Natural killer cell (primary cell): ENCODE measurements around the gene ATP6V1A. TPM values are rescaled to one million over a fixed set of nuclear protein-coding genes. Genes with fewer than 3 reads are reported as not detected.

Experiments
- ATAC-seq, 3 donors: fragments of 150-1000 bp in 2 of 3; fragments of 200-7000 bp in 1 of 3; cut with Tn5 transposase; 1 replicate in 1 of 3; 2 replicates in 2 of 3; pipeline ENCODE4 v1.10.0; 2021; ENCODE audit warnings: mild to moderate bottlenecking in 2 of 3, moderate library complexity in 2 of 3
- DNase-seq, 2 donors: peaks; one replicate each; pipeline versions ENCODE4 v3.0.0 to v3.0.0-alpha.2; 2013 to 2021; ENCODE audit warnings: mixed read lengths in 1 of 2
- H3K27ac ChIP-seq: one replicate; pipeline ENCODE4 v1.5.1; 2013; ENCODE audit warnings: mild to moderate bottlenecking, low read length
- H3K27me3 ChIP-seq: one replicate; pipeline ENCODE4 v1.6.1; 2013; ENCODE audit warnings: low read length; ENCODE audit not compliant: control insufficient read depth, insufficient read depth
- H3K36me3 ChIP-seq: one replicate; pipeline ENCODE4 v1.6.1; 2013; ENCODE audit warnings: low read length; ENCODE audit not compliant: control insufficient read depth, insufficient read depth
- H3K4me1 ChIP-seq: one replicate; pipeline ENCODE4 v1.6.1; 2013; ENCODE audit warnings: low read length; ENCODE audit not compliant: control insufficient read depth, insufficient read depth
- H3K4me3 ChIP-seq: one replicate; pipeline ENCODE4 v1.5.1; 2013; ENCODE audit warnings: low read length
- H3K9me3 ChIP-seq: one replicate; pipeline ENCODE4 v1.6.1; 2013; ENCODE audit warnings: low read length; ENCODE audit not compliant: control insufficient read depth, insufficient read depth
- H3K27ac Mint-ChIP-seq, 2 donors: one replicate each; pipeline ENCODE4 v1.8.0; 2022; ENCODE audit warnings: mild to moderate bottlenecking in 2 of 2, mixed read lengths in 2 of 2, moderate library complexity in 1 of 2
- H3K27me3 Mint-ChIP-seq, 2 donors: one replicate each; pipeline ENCODE4 v1.8.0; 2022; ENCODE audit warnings: low read depth in 2 of 2, mixed read lengths in 2 of 2
- H3K36me3 Mint-ChIP-seq: one replicate; pipeline ENCODE4 v1.8.0; 2022; ENCODE audit warnings: mixed read lengths
- H3K4me1 Mint-ChIP-seq, 2 donors: one replicate each; pipeline ENCODE4 v1.8.0; 2022; ENCODE audit warnings: mixed read lengths in 2 of 2
- H3K4me3 Mint-ChIP-seq: one replicate; pipeline ENCODE4 v1.8.0; 2022; ENCODE audit warnings: mild to moderate bottlenecking, moderate library complexity, mixed read lengths
- H3K9me3 Mint-ChIP-seq, 2 donors: one replicate each; pipeline ENCODE4 v1.8.0; 2022; ENCODE audit warnings: mixed read lengths in 2 of 2
- CTCF ChIP-seq: fragments of 200-600 bp; IDR thresholded peaks from one replicate; pipeline ENCODE4 v1.8.0; 2022; ENCODE audit warnings: antibody characterized with exemption
- WGBS: methylation state at CpG from one replicate; pipeline ENCODE4 v1.1.7; 2013; ENCODE audit warnings: missing lambda C conversion rate; ENCODE audit not compliant: insufficient coverage; 5-methylcytosine and 5-hydroxymethylcytosine counted together
- intact Hi-C: fragments of 100-400 bp; cut with micrococcal nuclease; formaldehyde crosslinking; loops from one replicate; pipeline ENCODE4 v1.14.2; 2022
- total RNA-seq, 4 donors: library from RNA; stranded (reverse); fragments of 120-200 nt in 1 of 4; gene quantifications; one replicate each; pipeline versions ENCODE4 v1.2.3 to v1.2.4, GENCODE V29; 2013 to 2022

Gene ATP6V1A
- total RNA-seq, 3 donors from 2014 or later (not counting 1 experiment from before 2014, with no cell fraction given) = 26.3 to 31.9 (median 30.0) TPM

DNA sequence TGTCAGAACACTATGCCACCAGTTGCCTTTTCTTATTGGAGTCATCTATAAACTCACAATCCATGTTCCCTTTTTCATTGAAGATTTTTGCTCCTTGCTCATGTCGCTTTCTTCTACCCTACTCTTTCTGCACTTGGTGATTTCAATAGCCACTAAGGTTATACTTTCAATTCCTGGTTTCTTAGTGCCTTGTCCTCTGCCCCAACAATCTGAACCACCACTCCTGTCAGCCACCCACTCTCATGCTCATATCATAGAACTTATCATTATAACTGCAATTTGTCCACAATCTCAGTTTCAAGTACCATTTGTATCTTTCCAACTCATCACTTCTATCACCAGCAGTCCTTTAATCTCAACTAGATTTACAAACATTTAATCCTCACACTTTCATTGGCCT is 81.8 kb downstream of the ATP6V1A start:
- no peak for TF ChIP-seq CTCF
- H3K4me1 ChIP-seq = peaks cover 10% of the 10 kb centered on the region

DNA sequence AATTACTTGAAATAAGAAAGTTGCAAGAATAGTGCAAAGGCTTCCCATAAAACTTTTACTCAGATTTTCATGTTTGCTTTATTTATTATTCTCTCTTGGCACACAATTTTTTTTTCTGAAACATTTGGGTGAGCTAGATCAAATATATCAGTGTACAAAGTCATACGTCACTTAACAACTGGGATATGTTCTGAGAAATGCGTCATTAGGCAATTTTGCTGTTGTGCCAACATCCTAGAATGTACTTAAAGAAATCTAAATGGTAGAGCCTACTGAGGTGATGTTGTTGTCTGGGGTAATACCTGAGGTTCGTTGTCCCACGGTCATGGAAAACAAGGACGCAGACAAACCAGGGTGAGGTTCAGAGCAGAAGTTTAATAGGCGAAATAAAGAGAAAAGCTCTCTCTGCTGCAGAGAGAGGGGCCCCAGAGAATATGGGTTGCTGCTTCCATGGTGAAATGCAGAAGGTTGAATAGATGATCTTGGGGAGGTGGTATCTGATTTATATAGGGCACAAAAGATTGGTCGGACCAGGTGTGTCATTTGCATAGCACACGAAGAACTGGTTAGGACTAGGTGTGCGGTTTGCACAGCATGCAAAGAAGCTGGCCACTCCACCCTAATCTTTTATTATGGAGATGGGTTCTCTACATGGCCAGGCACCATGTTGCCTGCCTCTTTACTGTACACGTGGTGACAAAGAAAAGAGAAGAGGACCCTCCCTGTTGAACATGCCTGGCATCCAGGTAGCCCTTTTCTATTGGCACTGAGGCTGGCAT is 82.9 kb downstream of the ATP6V1A start:
- Histone ChIP-seq H3K36me3 (no peaks in the 10 kb centered on the region), H3K27ac (peak overlapping the region; percentile 6), H3K4me1 (peaks cover 10% of the 10 kb centered on the region), H3K4me3 (no peak overlapping the region), H3K9me3 (no peaks in the 10 kb centered on the region), H3K27me3 (no peaks in the 10 kb centered on the region)
- no peak for TF ChIP-seq CTCF
- H3K27ac Mint-ChIP-seq = no peak overlapping the region
- H3K4me3 Mint-ChIP-seq = no peak overlapping the region
- peaks cover 7% of the 10 kb centered on the region for H3K36me3 Mint-ChIP-seq
- H3K9me3 Mint-ChIP-seq = peaks cover 3 to 4% of the 10 kb centered on the region in 2 donors
- DNase-seq = no peak
- no peaks in the 10 kb centered on the region for H3K27me3 Mint-ChIP-seq
- no peak for ATAC-seq
- H3K4me1 Mint-ChIP-seq = peaks cover 0 to 7% of the 10 kb centered on the region in 2 donors
- intact Hi-C loops = no loop called here
- WGBS = 92% methylated on average over 10 of the region's 10 CpGs

More for the DNA sequence above, 81.8 kb downstream of the ATP6V1A start:
- Mint-ChIP-seq H3K27ac (no peak overlapping the region), H3K27me3 (no peaks in the 10 kb centered on the region), H3K9me3 (peaks cover 3 to 4% of the 10 kb centered on the region in 2 donors), H3K4me3 (no peak overlapping the region), H3K4me1 (peaks cover 0 to 7% of the 10 kb centered on the region in 2 donors), H3K36me3 (peaks cover 7% of the 10 kb centered on the region)
- Histone ChIP-seq H3K36me3 (no peaks in the 10 kb centered on the region), H3K27ac (no peak overlapping the region), H3K4me3 (no peak overlapping the region), H3K27me3 (no peaks in the 10 kb centered on the region), H3K9me3 (no peaks in the 10 kb centered on the region)
- WGBS = 76% methylated on average over 1 of the region's 1 CpG
- ATAC-seq (no peak), DNase-seq (no peak)
- intact Hi-C loops = no loop called here

DNA sequence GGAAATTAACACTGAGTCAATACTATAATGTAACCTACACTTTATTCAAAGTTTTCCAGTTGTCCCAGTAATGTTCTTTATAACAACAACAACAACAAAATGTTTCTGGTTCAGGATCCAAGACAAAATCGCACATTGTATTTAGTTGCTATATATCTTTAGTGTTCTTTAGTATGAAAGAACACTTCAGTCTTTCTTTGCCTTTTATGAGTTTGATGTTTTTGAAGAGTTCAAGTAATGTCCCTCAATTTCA is 84.2 kb downstream of the ATP6V1A start:
- Mint-ChIP-seq H3K4me3 (no peak overlapping the region), H3K27me3 (peaks cover 0 to 2% of the 10 kb centered on the region in 2 donors), H3K9me3 (peaks cover 3 to 4% of the 10 kb centered on the region in 2 donors), H3K4me1 (peaks cover 0 to 7% of the 10 kb centered on the region in 2 donors), H3K27ac (no peak overlapping the region), H3K36me3 (peaks cover 7% of the 10 kb centered on the region)
- TF ChIP-seq CTCF = no peak
- no peak overlapping the region for H3K27ac ChIP-seq
- no peak overlapping the region for H3K4me3 ChIP-seq
- H3K9me3 ChIP-seq = no peaks in the 10 kb centered on the region
- DNase-seq (no peak), ATAC-seq (no peak)
- intact Hi-C loops = no loop called here
- H3K4me1 ChIP-seq = peaks cover 10% of the 10 kb centered on the region
- no peaks in the 10 kb centered on the region for H3K27me3 ChIP-seq
- no peaks in the 10 kb centered on the region for H3K36me3 ChIP-seq
- no CpG with 5 or more reads among the region's 1 CpG for WGBS
